HEK293 (cell line): Measurements from ENCODE around the gene TXNIP.
A peak's percentile ranks its signal among the peaks of the same experiment; 100 is the strongest.

ENCODE experiments used
- KLF16 ChIP-seq: fragments of 450-650 bp; formaldehyde crosslinking; IDR thresholded peaks from 2 replicates; pipeline ENCODE4 v1.5.1; 2017; ENCODE audit warnings: missing biosample characterization, missing genetic modification characterization
- TCF7L2 ChIP-seq: IDR thresholded peaks from 2 replicates; pipeline ENCODE4 v1.6.1; 2011; ENCODE audit warnings: low read depth, mild to moderate bottlenecking, inconsistent platforms, low read length, moderate library complexity, borderline replicate concordance
- ZNF121 ChIP-seq: fragments of 450-650 bp; formaldehyde crosslinking; IDR thresholded peaks from 2 replicates; pipeline ENCODE4 v1.5.1; 2016; ENCODE audit warnings: missing biosample characterization, missing genetic modification characterization
- ZNF664 ChIP-seq: fragments of 450-650 bp; formaldehyde crosslinking; IDR thresholded peaks from 2 replicates; pipeline ENCODE4 v1.5.1; 2016; ENCODE audit warnings: missing biosample characterization, missing genetic modification characterization
- TF ChIP-seq, protein P1 (sequence below): fragments of 450-650 bp; formaldehyde crosslinking; IDR thresholded peaks from 2 replicates; pipeline ENCODE4 v1.5.1; 2016; ENCODE audit warnings: missing biosample characterization, missing genetic modification characterization
- TF ChIP-seq, protein P2 (sequence below): fragments of 450-650 bp; formaldehyde crosslinking; IDR thresholded peaks from 2 replicates; pipeline ENCODE4 v1.5.1; 2016; ENCODE audit warnings: missing biosample characterization, missing genetic modification characterization

DNA sequence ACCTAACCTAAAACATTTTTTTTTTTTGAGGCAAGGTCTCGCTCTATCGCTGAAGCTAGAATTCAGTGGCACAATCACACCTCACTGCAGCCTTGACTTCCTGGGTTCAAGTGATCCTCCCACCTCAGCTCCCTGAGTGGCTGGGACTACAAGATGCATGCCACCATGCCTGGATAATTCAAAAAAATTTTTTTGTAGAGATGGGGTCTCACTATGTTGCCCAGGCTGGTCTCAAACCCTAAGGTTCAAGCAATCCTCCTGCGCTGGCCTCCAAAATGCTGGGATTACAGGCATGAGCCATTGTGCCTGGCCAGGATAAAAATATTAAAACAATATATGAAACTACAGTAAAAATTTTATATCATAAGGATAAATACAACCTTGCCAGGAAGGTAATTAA, 43.5 kb downstream of the TXNIP start:
- no peak for TF ChIP-seq TCF7L2
- peak; percentile 65; the same call in 1 of the 2 replicates for TF ChIP-seq ZNF121
- TF ChIP-seq KLF16 (tag by site-specific recombination), result no peak
- TF ChIP-seq, protein P1, sequence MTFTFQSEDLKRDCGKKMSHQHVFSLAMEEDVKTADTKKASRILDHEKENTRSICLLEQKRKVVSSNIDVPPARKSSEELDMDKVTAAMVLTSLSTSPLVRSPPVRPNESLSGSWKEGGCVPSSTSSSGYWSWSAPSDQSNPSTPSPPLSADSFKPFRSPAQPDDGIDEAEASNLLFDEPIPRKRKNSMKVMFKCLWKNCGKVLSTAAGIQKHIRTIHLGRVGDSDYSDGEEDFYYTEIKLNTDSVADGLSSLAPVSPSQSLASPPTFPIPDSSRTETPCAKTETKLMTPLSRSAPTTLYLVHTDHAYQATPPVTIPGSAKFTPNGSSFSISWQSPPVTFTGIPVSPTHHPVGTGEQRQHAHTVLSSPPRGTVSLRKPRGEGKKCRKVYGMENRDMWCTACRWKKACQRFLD (tag by site-specific recombination), result no peak
- TF ChIP-seq ZNF664, result no peak
- TF ChIP-seq, protein P2, sequence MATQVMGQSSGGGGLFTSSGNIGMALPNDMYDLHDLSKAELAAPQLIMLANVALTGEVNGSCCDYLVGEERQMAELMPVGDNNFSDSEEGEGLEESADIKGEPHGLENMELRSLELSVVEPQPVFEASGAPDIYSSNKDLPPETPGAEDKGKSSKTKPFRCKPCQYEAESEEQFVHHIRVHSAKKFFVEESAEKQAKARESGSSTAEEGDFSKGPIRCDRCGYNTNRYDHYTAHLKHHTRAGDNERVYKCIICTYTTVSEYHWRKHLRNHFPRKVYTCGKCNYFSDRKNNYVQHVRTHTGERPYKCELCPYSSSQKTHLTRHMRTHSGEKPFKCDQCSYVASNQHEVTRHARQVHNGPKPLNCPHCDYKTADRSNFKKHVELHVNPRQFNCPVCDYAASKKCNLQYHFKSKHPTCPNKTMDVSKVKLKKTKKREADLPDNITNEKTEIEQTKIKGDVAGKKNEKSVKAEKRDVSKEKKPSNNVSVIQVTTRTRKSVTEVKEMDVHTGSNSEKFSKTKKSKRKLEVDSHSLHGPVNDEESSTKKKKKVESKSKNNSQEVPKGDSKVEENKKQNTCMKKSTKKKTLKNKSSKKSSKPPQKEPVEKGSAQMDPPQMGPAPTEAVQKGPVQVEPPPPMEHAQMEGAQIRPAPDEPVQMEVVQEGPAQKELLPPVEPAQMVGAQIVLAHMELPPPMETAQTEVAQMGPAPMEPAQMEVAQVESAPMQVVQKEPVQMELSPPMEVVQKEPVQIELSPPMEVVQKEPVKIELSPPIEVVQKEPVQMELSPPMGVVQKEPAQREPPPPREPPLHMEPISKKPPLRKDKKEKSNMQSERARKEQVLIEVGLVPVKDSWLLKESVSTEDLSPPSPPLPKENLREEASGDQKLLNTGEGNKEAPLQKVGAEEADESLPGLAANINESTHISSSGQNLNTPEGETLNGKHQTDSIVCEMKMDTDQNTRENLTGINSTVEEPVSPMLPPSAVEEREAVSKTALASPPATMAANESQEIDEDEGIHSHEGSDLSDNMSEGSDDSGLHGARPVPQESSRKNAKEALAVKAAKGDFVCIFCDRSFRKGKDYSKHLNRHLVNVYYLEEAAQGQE (tag by site-specific recombination), result no peak
